GM18858 (cell line): ENCODE results near the gene FURIN.
"Not testable (repeated sequence)": the region's sequence is repeated elsewhere in the genome, so short reads cannot be mapped to it uniquely, and the experiment has no call there.

Experiments used
- ATAC-seq: cut with Tn5 transposase; IDR thresholded peaks from one replicate; pipeline ENCODE4 v1.9.1; 2021; ENCODE audit not compliant: unreplicated experiment

Gene FURIN

DNA sequence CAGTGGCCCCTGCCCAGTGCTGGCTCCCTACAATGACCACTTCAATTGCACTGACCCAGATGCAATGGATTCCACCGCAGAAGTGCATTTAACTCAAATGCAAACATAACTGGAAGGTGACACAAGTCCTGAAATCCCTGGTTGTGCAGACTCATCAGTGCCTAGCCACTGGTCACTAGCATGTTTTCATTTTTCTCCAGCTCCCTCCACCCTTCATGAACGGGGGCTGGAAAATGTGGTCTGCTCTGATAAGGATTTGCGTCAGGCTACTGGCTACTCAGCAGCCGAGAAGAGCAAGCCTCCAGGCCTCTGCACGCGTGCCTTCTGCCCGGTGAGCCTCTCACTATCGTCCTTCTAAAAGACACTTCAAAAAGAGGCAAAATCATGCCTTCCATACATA lies 27.4 kb upstream of the FURIN start:
- no peak for ATAC-seq

DNA sequence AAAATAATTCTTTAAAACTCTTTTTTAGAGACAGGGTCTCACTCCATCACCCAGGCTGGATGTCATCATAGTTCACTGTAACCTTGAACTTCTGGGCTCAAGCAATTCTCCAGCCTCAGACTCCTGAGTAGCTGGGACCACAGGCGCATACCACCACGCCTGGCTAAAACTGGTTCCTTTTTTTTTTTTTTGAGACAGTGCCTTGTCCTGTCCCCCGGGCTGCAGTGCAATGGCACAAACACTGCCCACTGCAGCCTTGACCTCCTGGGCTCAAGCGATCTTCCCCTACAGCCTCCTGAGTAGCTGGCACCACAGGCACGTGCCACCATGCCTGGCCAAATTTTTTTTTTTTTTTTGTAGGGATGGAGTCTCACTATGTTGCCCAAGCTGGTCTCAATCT lies 23.7 kb upstream of the FURIN start:
- no peak for ATAC-seq

DNA sequence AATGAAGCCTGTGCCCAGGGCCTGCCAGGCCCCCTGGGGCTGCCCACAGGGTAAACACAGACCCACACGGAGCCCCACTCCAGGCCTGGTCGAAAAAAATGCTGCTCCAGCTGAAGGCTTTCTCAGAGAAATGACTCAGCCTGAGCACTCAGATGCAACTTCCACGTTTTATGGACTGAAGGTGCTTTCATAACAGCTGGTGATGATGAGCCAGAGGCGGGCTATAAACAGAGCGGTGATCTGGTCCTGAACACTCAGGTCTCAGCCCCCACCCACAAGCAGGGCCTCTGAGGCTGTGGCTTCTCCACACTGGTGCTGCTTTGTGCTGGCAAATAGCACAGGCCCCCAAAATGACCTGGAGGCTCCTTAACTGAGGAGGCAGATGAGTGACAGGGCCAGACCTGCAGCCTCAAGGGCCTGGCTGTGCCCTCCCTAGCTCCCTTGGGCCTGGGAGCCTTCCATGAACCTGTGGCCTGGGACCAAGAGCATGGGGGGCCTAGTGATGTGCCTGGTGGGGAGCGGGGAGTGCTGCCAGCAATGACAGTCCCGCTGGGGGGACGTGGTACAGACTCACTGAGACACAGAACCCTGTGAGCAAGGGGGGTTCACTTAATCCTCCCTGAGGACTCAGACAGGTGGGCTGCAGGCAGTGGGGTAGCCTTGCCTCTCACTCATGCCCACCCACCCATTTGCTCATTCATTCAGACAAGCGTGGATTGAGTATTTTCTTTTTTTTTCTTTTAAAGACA lies 23.0 kb upstream of the FURIN start:
- peak; percentile 86 for ATAC-seq

- not testable (repeated sequence) for ATAC-seq
These were observed 19.0 kb upstream of the FURIN start for GRCh38 chr15:90849424-90849823.

GRCh38 chr15:90851114-90851513 lies 17.3 kb upstream of the FURIN start:
- ATAC-seq, result no peak

DNA sequence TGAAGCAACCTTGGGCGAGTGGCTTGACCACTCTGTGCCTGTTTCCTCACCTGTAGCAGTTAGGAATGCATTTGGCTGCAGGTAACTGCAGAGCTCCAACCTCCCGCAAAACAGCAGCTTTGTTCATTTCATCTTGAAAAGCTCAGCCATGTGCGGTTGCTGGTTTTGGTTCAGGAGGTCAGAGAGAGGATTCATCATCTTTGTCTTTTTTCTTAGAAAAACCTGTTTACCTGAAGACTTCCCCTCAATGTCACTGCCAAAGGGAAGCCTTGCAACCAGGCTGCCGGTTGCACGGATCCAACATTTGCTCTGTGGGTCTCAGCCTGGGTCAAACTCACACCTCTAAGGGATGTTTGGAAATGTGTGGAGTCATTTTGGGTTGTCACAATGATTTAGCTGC lies 16.4 kb upstream of the FURIN start:
- ATAC-seq, result no peak

DNA sequence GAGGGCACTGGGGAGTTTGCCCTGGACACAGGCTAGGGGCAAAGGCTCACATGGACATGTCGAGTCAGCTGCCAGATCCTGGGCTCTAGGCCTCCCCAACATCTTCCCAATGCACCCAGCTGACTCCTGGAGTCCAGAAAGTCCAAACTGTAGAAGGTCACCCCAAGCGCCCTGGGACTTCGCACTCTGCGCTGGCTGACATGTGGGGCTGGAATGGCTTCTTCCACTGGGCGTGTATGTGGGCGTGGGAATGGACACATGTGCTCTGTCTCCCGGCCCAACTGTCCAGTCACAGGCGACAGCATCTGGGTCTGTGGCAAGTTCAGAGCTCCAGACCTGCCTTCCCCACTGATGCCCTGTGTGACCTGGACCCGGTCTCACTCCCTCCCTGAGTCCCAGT lies 13.2 kb upstream of the FURIN start:
- ATAC-seq, result no peak

- ATAC-seq, result no peak
These were observed 11.1 kb upstream of the FURIN start for GRCh38 chr15:90857337-90857736.

DNA sequence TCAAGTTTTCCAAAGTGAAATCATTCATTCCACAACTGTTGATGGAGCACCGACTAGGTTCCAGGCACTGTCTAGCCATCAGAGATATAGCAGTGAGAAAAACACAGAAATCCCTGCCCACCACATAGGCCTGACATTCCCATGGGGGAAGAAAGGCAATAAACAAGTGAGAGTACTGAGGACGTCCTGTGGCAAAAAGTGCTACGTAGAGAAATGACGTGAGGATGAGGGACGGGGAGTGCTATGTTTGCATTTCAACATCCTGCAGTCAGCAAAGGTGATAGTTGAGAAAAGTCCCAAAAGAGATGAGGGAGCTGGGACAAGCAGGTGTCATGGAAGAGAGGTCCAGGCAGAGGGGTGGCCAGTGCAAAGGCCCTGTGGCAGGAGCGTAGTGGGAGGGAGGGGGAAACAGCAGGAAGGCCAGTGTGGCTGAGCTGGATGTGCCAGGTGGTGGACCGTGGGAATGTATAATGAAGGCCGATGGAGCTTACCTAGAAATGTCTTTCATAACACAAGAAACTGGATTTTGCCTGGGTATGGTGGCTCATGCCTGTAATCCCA lies 10.4 kb upstream of the FURIN start:
- ATAC-seq, result no peak

DNA sequence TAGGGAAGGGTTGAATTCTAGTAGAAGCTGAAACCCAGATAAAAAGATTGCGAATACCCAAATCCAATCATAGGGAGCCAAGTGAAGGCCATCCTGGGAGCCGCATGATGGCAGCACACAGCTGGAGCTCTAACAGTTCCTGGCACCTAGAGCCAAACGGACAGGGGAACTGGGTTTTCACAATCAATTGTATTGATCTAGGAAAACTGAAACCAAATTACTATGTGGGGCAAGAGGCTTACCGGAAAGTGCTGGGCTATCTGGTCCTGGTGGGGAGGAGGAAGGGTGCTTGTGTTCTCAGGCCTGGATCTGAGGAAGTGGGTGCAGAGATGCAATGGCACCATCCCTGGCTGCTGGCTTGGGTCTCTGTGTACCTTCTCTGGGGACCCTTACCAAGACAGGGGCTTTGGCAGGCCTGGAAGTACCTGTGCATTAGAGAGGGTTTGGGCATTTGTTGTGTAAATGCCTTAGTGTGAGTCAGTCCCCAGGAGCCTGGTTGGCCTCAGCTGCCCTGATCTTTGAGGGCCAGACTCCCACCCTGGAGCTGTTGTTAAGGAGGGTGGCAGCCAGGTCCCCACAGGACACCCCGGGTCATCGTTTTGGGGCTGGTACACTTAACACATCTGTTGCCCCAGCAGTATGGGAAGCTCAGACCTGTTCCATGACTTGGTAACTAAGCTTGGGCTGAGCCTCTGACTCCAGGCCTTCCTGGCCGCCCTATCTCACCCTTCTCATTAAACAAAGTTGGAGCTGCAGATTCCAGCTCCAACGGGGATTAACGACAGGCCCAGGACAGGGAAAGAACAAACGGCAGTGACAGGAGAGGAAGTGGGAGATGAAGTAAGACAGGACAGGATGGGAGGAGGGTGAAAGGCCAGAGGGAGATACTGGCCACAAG lies 8.9 kb upstream of the FURIN start:
- no peak for ATAC-seq

GRCh38 chr15:90860450-90860849 lies 7.9 kb upstream of the FURIN start:
- ATAC-seq, result no peak

DNA sequence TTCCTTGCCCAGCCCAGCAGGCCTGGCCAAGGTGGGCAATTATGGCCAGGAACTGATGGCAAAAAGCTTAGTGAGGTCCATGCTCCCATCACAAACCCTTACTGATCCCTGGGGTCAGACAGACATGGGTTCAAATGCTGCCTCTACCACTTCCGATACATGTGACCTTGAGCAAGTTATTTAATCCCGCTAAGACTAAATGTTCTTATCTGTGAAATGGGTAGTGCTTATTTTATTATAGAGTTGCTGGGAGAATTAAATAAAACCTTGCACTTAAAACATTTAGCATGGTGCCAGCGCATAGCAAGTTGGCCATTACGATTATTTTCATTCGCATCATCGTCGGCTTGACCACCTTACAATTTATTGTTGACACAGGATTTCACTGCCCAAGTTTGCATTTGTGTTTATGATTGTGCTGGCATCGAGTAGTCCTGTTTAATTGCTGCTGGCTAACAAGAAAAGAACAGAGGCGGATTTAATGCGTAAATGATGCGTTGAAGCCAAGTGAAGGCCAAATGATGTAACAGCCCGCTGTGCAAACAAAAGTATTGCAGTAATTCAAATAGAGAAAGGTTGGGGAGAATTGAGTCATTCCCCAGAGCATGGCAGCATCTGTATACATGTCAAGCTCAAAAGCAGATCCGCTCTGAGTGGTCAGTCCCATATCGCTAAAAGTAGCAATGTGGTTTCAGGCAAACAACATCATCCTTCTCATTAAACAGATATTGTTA lies 7.3 kb upstream of the FURIN start:
- ATAC-seq, result no peak

DNA sequence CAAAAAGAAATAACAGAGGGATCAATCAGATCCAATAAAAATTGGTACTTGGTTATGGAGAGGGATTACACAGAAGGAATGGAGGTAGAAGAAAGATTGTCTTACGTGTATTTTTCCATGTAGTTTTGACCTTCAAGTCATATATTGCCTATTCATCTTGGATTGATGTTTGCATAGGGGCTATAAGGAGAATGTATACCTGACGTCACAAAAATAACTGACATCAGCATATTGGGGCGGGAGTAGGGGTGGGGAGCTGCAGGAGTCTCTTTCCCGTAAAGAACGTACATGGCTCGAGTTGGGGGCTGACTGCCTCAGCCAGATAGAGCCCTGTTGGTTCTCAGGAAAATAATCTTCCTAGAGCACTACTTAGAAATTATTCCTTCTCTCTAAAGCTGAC lies 5.9 kb upstream of the FURIN start:
- no peak for ATAC-seq

GRCh38 chr15:90862964-90863778 lies 5.2 kb upstream of the FURIN start:
- ATAC-seq, result no peak

GRCh38 chr15:90863987-90864386 lies 4.4 kb upstream of the FURIN start:
- ATAC-seq, result no peak

GRCh38 chr15:90864507-90864906 lies 3.9 kb upstream of the FURIN start:
- ATAC-seq, result no peak

GRCh38 chr15:90865702-90866101 lies 2.7 kb upstream of the FURIN start:
- no peak for ATAC-seq

DNA sequence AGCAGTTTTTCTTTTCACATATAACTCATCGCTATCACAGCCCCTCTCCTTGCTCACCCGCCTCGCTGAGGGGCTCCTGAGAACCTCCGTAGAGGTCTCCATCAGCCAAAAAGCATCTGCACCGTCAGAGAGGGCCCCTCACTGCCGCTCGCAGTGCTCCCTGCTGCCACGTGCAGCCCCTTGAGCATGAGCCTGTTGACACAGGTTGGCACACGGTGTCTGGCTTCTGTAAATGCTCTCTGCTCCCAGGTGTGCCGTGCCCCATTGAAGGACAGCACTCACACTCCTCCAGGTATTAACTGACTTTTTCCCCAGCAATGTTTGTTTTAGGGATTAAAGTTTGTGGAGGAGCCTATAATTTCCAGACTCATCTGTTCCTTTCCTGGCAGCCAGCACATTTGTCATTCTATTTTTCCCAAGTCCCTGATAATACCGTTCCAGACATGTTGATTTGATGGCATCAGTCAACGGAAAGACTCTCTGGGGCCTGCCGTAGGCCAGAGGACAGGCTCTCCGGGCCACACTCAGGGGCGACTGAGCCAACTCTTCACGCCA lies 2.1 kb upstream of the FURIN start:
- no peak for ATAC-seq

DNA sequence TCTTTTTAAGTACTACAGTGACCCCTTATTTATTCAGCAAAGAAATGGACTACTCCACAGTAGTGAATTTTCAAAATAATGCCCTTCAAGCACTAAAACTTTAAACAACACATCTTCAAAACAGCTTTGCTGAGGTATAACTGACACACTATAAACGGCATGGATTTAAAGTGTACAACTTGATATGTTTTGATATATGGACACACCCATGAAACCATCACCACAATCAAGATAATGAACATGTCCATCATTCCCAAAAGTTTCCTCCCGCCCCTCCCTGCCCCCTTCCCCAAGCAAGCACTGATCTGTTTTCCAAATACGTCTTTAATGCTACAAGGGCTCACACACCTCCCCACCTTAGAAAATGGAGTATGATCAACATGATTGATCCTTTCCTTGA lies 1.6 kb upstream of the FURIN start:
- ATAC-seq, result no peak

DNA sequence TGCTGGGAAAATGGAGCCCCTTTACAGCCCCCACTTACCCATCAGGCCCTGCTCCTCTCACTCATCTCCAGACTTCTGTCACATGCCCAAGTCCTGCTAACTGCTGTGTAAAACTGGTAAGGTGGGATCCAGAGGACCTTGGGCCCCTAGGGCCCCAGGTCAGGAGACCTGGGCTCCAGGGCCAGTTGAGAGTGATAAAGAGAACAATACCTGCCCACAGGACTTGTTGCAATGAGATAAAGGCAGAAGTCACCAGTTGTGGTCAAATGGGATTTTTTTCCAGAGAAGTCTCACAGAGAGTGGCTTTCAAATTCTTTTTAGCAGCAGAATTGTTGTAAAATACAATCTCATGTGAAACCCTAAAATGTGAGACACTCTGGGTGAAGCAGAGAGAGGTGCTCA lies 753 bp downstream of the FURIN start:
- no peak for ATAC-seq
